IMR-90 (cell line): Measurements from ENCODE around the gene RNFT2. TPM values are rescaled to one million over a fixed set of nuclear protein-coding genes. Genes with fewer than 3 reads are reported as not detected.
"Not testable (repeated sequence)": the region's sequence is repeated elsewhere in the genome, so short reads cannot be mapped to it uniquely, and the experiment has no call there.

Experiments
- ATAC-seq: fragments of 200-7000 bp; cut with Tn5 transposase; 2 replicates; pipeline ENCODE4 v1.9.1; 2020; ENCODE audit warnings: low read depth, mild to moderate bottlenecking, moderate library complexity
- BruUV-seq: library from RNA; stranded (reverse); fragments of 400-500 nt; replicated peaks from 2 replicates; lab custom pipeline; 2021; lab: Mats Ljungman, UMichigan
- CTCF ChIA-PET: fragments of 300-600 bp; formaldehyde crosslinking; extraction: SDS; loops from one replicate; lab custom pipeline; 2021; ENCODE audit warnings: antibody characterized with exemption; lab: Yijun Ruan, JAX
- POLR2A ChIA-PET: fragments of 300-600 bp; sonication (Branson Sonifier 250); formaldehyde crosslinking; loops from one replicate; lab custom pipeline; 2022; ENCODE audit warnings: antibody characterized with exemption; ENCODE audit not compliant: unreplicated experiment; lab: Charles Lee
- DNase-seq: peaks from one replicate; pipeline ENCODE4 v3.0.0; 2013
- H2AFZ ChIP-seq: replicated peaks from 2 replicates; pipeline ENCODE3; 2013; ENCODE audit warnings: low read length, mild to moderate bottlenecking; ENCODE audit not compliant: poor library complexity
- H2AK5ac ChIP-seq: 2 replicates; pipeline ENCODE4 v1.6.1; 2013; ENCODE audit warnings: low read depth, low read length, inconsistent platforms
- H2AK9ac ChIP-seq: replicated peaks from 2 replicates; pipeline ENCODE3; 2013; ENCODE audit warnings: mild to moderate bottlenecking, low read depth, low read length, moderate library complexity; ENCODE audit not compliant: poor library complexity
- H2BK120ac ChIP-seq: 2 replicates; pipeline ENCODE4 v1.6.1; 2013; ENCODE audit warnings: low read depth, low read length, inconsistent platforms
- H2BK15ac ChIP-seq: 3 replicates; pipeline ENCODE4 v1.6.1; 2013; ENCODE audit warnings: low read depth, low read length, inconsistent platforms
- H2BK20ac ChIP-seq: 2 replicates; pipeline ENCODE4 v1.6.1; 2013; ENCODE audit warnings: low read depth, mild to moderate bottlenecking, inconsistent platforms, low read length, moderate library complexity
- H2BK5ac ChIP-seq: 2 replicates; pipeline ENCODE4 v1.6.1; 2013; ENCODE audit warnings: mild to moderate bottlenecking, low read depth, low read length, inconsistent platforms; ENCODE audit not compliant: poor library complexity, severe bottlenecking
- H3K14ac ChIP-seq: replicated peaks from 2 replicates; pipeline ENCODE4 v1.6.1; 2013; ENCODE audit warnings: low read depth, low read length, inconsistent platforms
- H3K18ac ChIP-seq: 2 replicates; pipeline ENCODE4 v1.6.1; 2013; ENCODE audit warnings: low read depth, low read length, control low read depth
- H3K23ac ChIP-seq: 2 replicates; pipeline ENCODE4 v1.6.1; 2013; ENCODE audit warnings: low read depth, low read length, inconsistent platforms
- H3K27ac ChIP-seq: 2 replicates; pipeline ENCODE4 v1.5.1; 2013; ENCODE audit warnings: mild to moderate bottlenecking, control low read depth, low read length; ENCODE audit not compliant: insufficient read depth
- H3K27me3 ChIP-seq: 2 replicates; pipeline ENCODE4 v1.6.1; 2013; ENCODE audit warnings: low read length; ENCODE audit not compliant: control insufficient read depth, insufficient read depth
- H3K36me3 ChIP-seq: 2 replicates; pipeline ENCODE4 v1.6.1; 2013; ENCODE audit warnings: low read length, mixed read lengths; ENCODE audit not compliant: control insufficient read depth, insufficient read depth
- H3K4ac ChIP-seq: 2 replicates; pipeline ENCODE4 v1.6.1; 2013; ENCODE audit warnings: low read depth, low read length, inconsistent platforms
- H3K4me1 ChIP-seq: 2 replicates; pipeline ENCODE4 v1.6.1; 2013; ENCODE audit warnings: low read length, mixed read lengths; ENCODE audit not compliant: control insufficient read depth, insufficient read depth
- H3K4me2 ChIP-seq: 2 replicates; pipeline ENCODE4 v1.6.1; 2013; ENCODE audit warnings: low read depth, mild to moderate bottlenecking, control low read depth, low read length, moderate library complexity
- H3K4me3 ChIP-seq: 2 replicates; pipeline ENCODE4 v1.5.1; 2013; ENCODE audit warnings: low read depth, mild to moderate bottlenecking, control low read depth, low read length, moderate library complexity; ENCODE audit not compliant: insufficient read depth
- H3K56ac ChIP-seq: 2 replicates; pipeline ENCODE4 v1.6.1; 2013; ENCODE audit warnings: low read length, inconsistent platforms; ENCODE audit not compliant: insufficient read depth; ENCODE audit errors: extremely low read depth
- H3K79me1 ChIP-seq, 2 experiments: 2 replicates each; pipeline ENCODE4 v1.6.1; 2013; ENCODE audit warnings: low read length in 2 of 2, inconsistent platforms in 1 of 2, low read depth in 1 of 2
- H3K9ac ChIP-seq: 2 replicates; pipeline ENCODE4 v1.6.1; 2013; ENCODE audit warnings: low read depth, low read length, control low read depth
- H3K9me1 ChIP-seq: 2 replicates; pipeline ENCODE4 v1.6.1; 2013; ENCODE audit warnings: low read length, inconsistent platforms; ENCODE audit not compliant: insufficient read depth
- H3K9me3 ChIP-seq: 2 replicates; pipeline ENCODE4 v1.6.1; 2013; ENCODE audit warnings: low read length; ENCODE audit not compliant: control insufficient read depth, insufficient read depth
- H4K20me1 ChIP-seq: 2 replicates; pipeline ENCODE4 v1.6.1; 2013; ENCODE audit warnings: low read length, inconsistent platforms; ENCODE audit not compliant: insufficient read depth
- H4K5ac ChIP-seq: 2 replicates; pipeline ENCODE4 v1.6.1; 2013; ENCODE audit warnings: mild to moderate bottlenecking, low read depth, low read length, control low read depth
- H4K8ac ChIP-seq, 2 experiments: 2 replicates each; pipeline ENCODE4 v1.6.1; 2013; ENCODE audit warnings: low read depth in 2 of 2, low read length in 2 of 2, control low read depth in 1 of 2, inconsistent platforms in 1 of 2
- H4K91ac ChIP-seq: 2 replicates; pipeline ENCODE4 v1.6.1; 2013; ENCODE audit warnings: low read depth, low read length, inconsistent platforms; ENCODE audit not compliant: insufficient read depth
- POLR2A ChIP-seq: IDR thresholded peaks from 2 replicates; pipeline ENCODE4 v1.6.1; 2012; ENCODE audit warnings: mild to moderate bottlenecking, low read depth, low read length
- USF2 ChIP-seq: fragments of 150-350 bp; IDR thresholded peaks from 2 replicates; pipeline ENCODE4 v1.6.1; 2017; ENCODE audit warnings: mild to moderate bottlenecking, antibody characterized with exemption, low read length, low read depth
- WGBS, 2 experiments: methylation state at CpG; one replicate each; pipeline versions ENCODE4 v1.1.5 to v1.1.7; 2013; ENCODE audit warnings: missing lambda C conversion rate in 2 of 2; ENCODE audit not compliant: insufficient read length in 1 of 2; ENCODE audit errors: extremely low coverage in 2 of 2; 5-methylcytosine and 5-hydroxymethylcytosine counted together
- dilution Hi-C: fragments of 300-500 bp; cut with HindIII; formaldehyde crosslinking; loops from one replicate; pipeline ENCODE4 v1.14.3; 2018; ENCODE audit warnings: low sequenced_read_pairs; ENCODE audit not compliant: unreplicated experiment
- in situ Hi-C: fragments of 300-500 bp; cut with MboI; formaldehyde crosslinking; loops from 3 replicates; pipeline ENCODE4 v1.14.3; 2019; ENCODE audit warnings: low sequenced_read_pairs, inconsistent platforms, mixed read lengths
- intact Hi-C: fragments of 100-400 bp; cut with micrococcal nuclease; formaldehyde crosslinking; loops from 2 replicates; pipeline ENCODE4 v1.10.0; 2022
- polyA plus RNA-seq, 3 experiments: library from polyadenylated mRNA; depleted of rRNA; stranded (reverse); fragments of >200 nt; gene quantifications; 2 replicates each; pipeline ENCODE4 v1.2.3, GENCODE V29; 2012; ENCODE audit warnings: low replicate concordance in 1 of 3
- total RNA-seq: library from RNA; depleted of rRNA; stranded (reverse); fragments of >200 nt; gene quantifications from 2 replicates; pipeline ENCODE4 v1.2.3, GENCODE V29; 2012

RNFT2 gene
- total and polyA plus RNA-seq, 2 of the 4 experiments (the other 2 are of a cell fraction): 1.6 to 2.3 TPM

- H2BK120ac ChIP-seq: no peak overlapping the region
- no peak overlapping the region for H3K4me2 ChIP-seq
- no peak overlapping the region for H2AFZ ChIP-seq
- no peaks in the 10 kb centered on the region for H3K9me3 ChIP-seq
- POLR2A ChIA-PET: no interaction called here
- H4K20me1 ChIP-seq: no peaks in the 10 kb centered on the region
- no peak overlapping the region for H2BK5ac ChIP-seq
- DNase-seq (no peak), ATAC-seq (no peak)
- TF ChIP-seq POLR2A: no peak
- TF ChIP-seq USF2: peak; percentile 67; the same call in 1 of the 2 replicates
- H3K36me3 ChIP-seq: no peaks in the 10 kb centered on the region
- no peak overlapping the region for H3K4me3 ChIP-seq
- H2BK15ac ChIP-seq: no peak overlapping the region
- H2AK5ac ChIP-seq: no peak overlapping the region
- intact Hi-C loops (no loop called here), in situ Hi-C loops (no loop called here), dilution Hi-C loops (no loop called here)
- no peaks in the 10 kb centered on the region for H3K4me1 ChIP-seq
- no peak overlapping the region for H3K23ac ChIP-seq
- no peak overlapping the region for H4K8ac ChIP-seq
- no peak overlapping the region for H3K9ac ChIP-seq
- no peak overlapping the region for H4K91ac ChIP-seq
- 94% methylated on average over 3 of the region's 7 CpGs; no CpG with 5 or more reads in 1 of the 2 experiments for WGBS, 2 experiments
- CTCF ChIA-PET: interaction anchor here (0.7 kb wide), 1 partner anchor 8 kb away, joined by 3 read pairs; no protein-coding TSS in a partner anchor
- H2AK9ac ChIP-seq: no peak overlapping the region
- BruUV-seq: no TSS peak
- no peaks in the 10 kb centered on the region for H3K27me3 ChIP-seq
- no peaks in the 10 kb centered on the region; the same call in 1 of the 2 replicates for H3K9me1 ChIP-seq
- H3K4ac ChIP-seq: no peak overlapping the region
- no peak overlapping the region for H3K14ac ChIP-seq
- H3K56ac ChIP-seq: no peak overlapping the region
- no peak overlapping the region for H4K5ac ChIP-seq
- no peak overlapping the region for H3K27ac ChIP-seq
- H3K79me1 ChIP-seq: no peaks in the 10 kb centered on the region
- no peak overlapping the region for H3K18ac ChIP-seq
- H2BK20ac ChIP-seq: no peak overlapping the region
Observed at GRCh38 chr12:116784238-116784612, 46.1 kb downstream of the RNFT2 start.

- H4K5ac ChIP-seq, H2BK20ac ChIP-seq, H3K18ac ChIP-seq, H3K36me3 ChIP-seq, intact Hi-C loops, H3K9ac ChIP-seq, H3K14ac ChIP-seq, in situ Hi-C loops, H3K4me3 ChIP-seq, H4K20me1 ChIP-seq, CTCF ChIA-PET, dilution Hi-C loops, H3K56ac ChIP-seq, H3K4me1 ChIP-seq, H2BK15ac ChIP-seq, H2AK5ac ChIP-seq, H3K9me3 ChIP-seq, BruUV-seq, H2AK9ac ChIP-seq, POLR2A ChIA-PET, H3K79me1 ChIP-seq, DNase-seq, H3K27ac ChIP-seq, H2BK5ac ChIP-seq, H3K27me3 ChIP-seq, H3K4ac ChIP-seq, H4K8ac ChIP-seq, H3K4me2 ChIP-seq, H2AFZ ChIP-seq, H2BK120ac ChIP-seq, H4K91ac ChIP-seq, H3K9me1 ChIP-seq, H3K23ac ChIP-seq, ATAC-seq: not testable (repeated sequence)
Observed at GRCh38 chr12:116789562-116789961, 51.4 kb downstream of the RNFT2 start.
